Activated T-cell treated with anti-CD3 and anti-CD28 coated beads, Interleukin-2, amount 50 U/mL, for 4 hours (primary cell): Measurements from ENCODE around the gene ZBTB4. TPM values are rescaled to one million over a fixed set of nuclear protein-coding genes. Genes with fewer than 3 reads are reported as not detected.
"Not testable (repeated sequence)": the region's sequence is repeated elsewhere in the genome, so short reads cannot be mapped to it uniquely, and the experiment has no call there.

Source experiments
- ATAC-seq, 2 donors: fragments of 200-7000 bp; cut with Tn5 transposase; one replicate each; pipeline ENCODE4 v1.10.0; 2021
- DNase-seq: peaks from one replicate; pipeline ENCODE4 v3.0.0-alpha.2; 2020
- H3K27me3 Mint-ChIP-seq: one replicate; pipeline ENCODE4 v1.8.0; 2021; ENCODE audit warnings: low read depth, mixed read lengths
- H3K36me3 Mint-ChIP-seq: one replicate; pipeline ENCODE4 v1.8.0; 2022; ENCODE audit warnings: mixed read lengths; ENCODE audit not compliant: insufficient read depth
- H3K4me1 Mint-ChIP-seq: one replicate; pipeline ENCODE4 v1.8.0; 2021; ENCODE audit warnings: low read depth, mixed read lengths
- H3K4me3 Mint-ChIP-seq: one replicate; pipeline ENCODE4 v1.8.0; 2021; ENCODE audit warnings: mild to moderate bottlenecking, moderate library complexity, mixed read lengths
- H3K9me3 Mint-ChIP-seq: one replicate; pipeline ENCODE4 v1.8.0; 2021; ENCODE audit warnings: mixed read lengths
- total RNA-seq, 3 donors: library from RNA; stranded (reverse); gene quantifications; one replicate each; pipeline ENCODE4 v1.2.1, GENCODE V29; 2021

ZBTB4 gene
- total RNA-seq, 3 donors from 2014 or later, result 16.0 to 18.0 (median 17.5) TPM

- Mint-ChIP-seq H3K36me3 (peaks cover 20% of the 10 kb centered on the region), H3K4me1 (peaks cover 65% of the 10 kb centered on the region), H3K27me3 (no peaks in the 10 kb centered on the region), H3K9me3 (no peaks in the 10 kb centered on the region), H3K4me3 (peak overlapping the region; percentile 98)
- peak; percentile 64 to 67 for ATAC-seq
- DNase-seq, result peak; percentile 95
Observed at GRCh38 chr17:7483255-7484066, 4.0 kb upstream of the ZBTB4 start.

GRCh38 chr17:7482742-7483088, 3.3 kb upstream of the ZBTB4 start:
- peaks cover 19% of the 10 kb centered on the region for H3K36me3 Mint-ChIP-seq
- ATAC-seq, H3K9me3 Mint-ChIP-seq, DNase-seq, H3K27me3 Mint-ChIP-seq: not testable (repeated sequence)
- peak overlapping the region; percentile 98 for H3K4me3 Mint-ChIP-seq
- H3K4me1 Mint-ChIP-seq, result peaks cover 68% of the 10 kb centered on the region

- H3K4me1 Mint-ChIP-seq, result peaks cover 68% of the 10 kb centered on the region
- not testable (repeated sequence) for H3K27me3 Mint-ChIP-seq, H3K9me3 Mint-ChIP-seq, ATAC-seq, DNase-seq
- H3K4me3 Mint-ChIP-seq, result peak overlapping the region; percentile 59
- peaks cover 14% of the 10 kb centered on the region for H3K36me3 Mint-ChIP-seq
Observed at GRCh38 chr17:7481842-7482741, 2.7 kb upstream of the ZBTB4 start.

- Mint-ChIP-seq H3K4me1 (peaks cover 70% of the 10 kb centered on the region), H3K36me3 (peaks cover 11% of the 10 kb centered on the region), H3K4me3 (peak within 1 kb of the TSS; percentile 88)
- not testable (repeated sequence) for H3K27me3 Mint-ChIP-seq, DNase-seq, H3K9me3 Mint-ChIP-seq, ATAC-seq
Observed at GRCh38 chr17:7481275-7481674, 1.8 kb upstream of the ZBTB4 start, which contains the start of gene SLC35G6. Gene SLC35G6 (plus strand): TSS chr17:7481446. CDS start chr17:7481517, 71 bp downstream.

GRCh38 chr17:7480089-7480384, 606 bp upstream of the ZBTB4 start:
- no peaks in the 10 kb centered on the region for H3K27me3 Mint-ChIP-seq
- no peaks in the 10 kb centered on the region for H3K9me3 Mint-ChIP-seq
- peak overlapping the region; percentile 88 for H3K4me3 Mint-ChIP-seq
- ATAC-seq (no peak), DNase-seq (no peak)
- H3K36me3 Mint-ChIP-seq, result peaks cover 3% of the 10 kb centered on the region
- H3K4me1 Mint-ChIP-seq, result peaks cover 67% of the 10 kb centered on the region

- peak; percentile 23 to 31 for ATAC-seq
- H3K4me3 Mint-ChIP-seq, result peak overlapping the region; percentile 89
- no peaks in the 10 kb centered on the region for H3K36me3 Mint-ChIP-seq
- peak; percentile 42 for DNase-seq
- no peaks in the 10 kb centered on the region for H3K9me3 Mint-ChIP-seq
- H3K4me1 Mint-ChIP-seq, result peaks cover 65% of the 10 kb centered on the region
- H3K27me3 Mint-ChIP-seq, result no peaks in the 10 kb centered on the region
Observed at GRCh38 chr17:7478276-7479212, 887 bp downstream of the ZBTB4 start.

GRCh38 chr17:7477392-7478275, 1.8 kb downstream of the ZBTB4 start:
- no peaks in the 10 kb centered on the region for H3K36me3 Mint-ChIP-seq
- H3K9me3 Mint-ChIP-seq, result no peaks in the 10 kb centered on the region
- DNase-seq (peak; percentile 41), ATAC-seq (peak; percentile 23)
- peaks cover 60% of the 10 kb centered on the region for H3K4me1 Mint-ChIP-seq
- H3K27me3 Mint-ChIP-seq, result no peaks in the 10 kb centered on the region
- peak overlapping the region; percentile 89 for H3K4me3 Mint-ChIP-seq

GRCh38 chr17:7476951-7477350, 2.5 kb downstream of the ZBTB4 start:
- peaks cover 55% of the 10 kb centered on the region for H3K4me1 Mint-ChIP-seq
- ATAC-seq (no peak), DNase-seq (no peak)
- peak overlapping the region; percentile 89 for H3K4me3 Mint-ChIP-seq
- H3K36me3 Mint-ChIP-seq, result no peaks in the 10 kb centered on the region
- no peaks in the 10 kb centered on the region for H3K27me3 Mint-ChIP-seq
- no peaks in the 10 kb centered on the region for H3K9me3 Mint-ChIP-seq

GRCh38 chr17:7476494-7476893, 2.9 kb downstream of the ZBTB4 start:
- ATAC-seq (no peak), DNase-seq (no peak)
- Mint-ChIP-seq H3K36me3 (no peaks in the 10 kb centered on the region), H3K27me3 (no peaks in the 10 kb centered on the region), H3K4me3 (no peak overlapping the region), H3K4me1 (peaks cover 55% of the 10 kb centered on the region), H3K9me3 (no peaks in the 10 kb centered on the region)

- DNase-seq (no peak), ATAC-seq (no peak)
- no peak overlapping the region for H3K4me3 Mint-ChIP-seq
- H3K27me3 Mint-ChIP-seq, result no peaks in the 10 kb centered on the region
- H3K36me3 Mint-ChIP-seq, result no peaks in the 10 kb centered on the region
- peaks cover 56% of the 10 kb centered on the region for H3K4me1 Mint-ChIP-seq
- no peaks in the 10 kb centered on the region for H3K9me3 Mint-ChIP-seq
Observed at GRCh38 chr17:7475764-7476422, 3.5 kb downstream of the ZBTB4 start.

GRCh38 chr17:7474767-7475166, 4.7 kb downstream of the ZBTB4 start:
- not testable (repeated sequence) for H3K36me3 Mint-ChIP-seq, H3K9me3 Mint-ChIP-seq, ATAC-seq, H3K27me3 Mint-ChIP-seq, H3K4me3 Mint-ChIP-seq, DNase-seq
- H3K4me1 Mint-ChIP-seq, result peaks cover 48% of the 10 kb centered on the region

GRCh38 chr17:7471729-7472128, 7.7 kb downstream of the ZBTB4 start:
- no peak for DNase-seq
- no peak for ATAC-seq
- H3K4me1 Mint-ChIP-seq, result peaks cover 37% of the 10 kb centered on the region

More at GRCh38 chr17:7471729-7472128, 7.7 kb downstream of the ZBTB4 start:
- Mint-ChIP-seq H3K36me3 (no peaks in the 10 kb centered on the region), H3K9me3 (no peaks in the 10 kb centered on the region), H3K4me3 (no peak overlapping the region), H3K27me3 (no peaks in the 10 kb centered on the region)
